GM12801 (cell line): ENCODE results near the gene NAGS.

Experiments
- TF ChIP-seq, protein P1 (sequence below): IDR thresholded peaks from one replicate; pipeline ENCODE4 v1.5.1; 2011; ENCODE audit warnings: control low read depth; ENCODE audit not compliant: insufficient read length; ENCODE audit errors: extremely low read depth

The NAGS gene

DNA sequence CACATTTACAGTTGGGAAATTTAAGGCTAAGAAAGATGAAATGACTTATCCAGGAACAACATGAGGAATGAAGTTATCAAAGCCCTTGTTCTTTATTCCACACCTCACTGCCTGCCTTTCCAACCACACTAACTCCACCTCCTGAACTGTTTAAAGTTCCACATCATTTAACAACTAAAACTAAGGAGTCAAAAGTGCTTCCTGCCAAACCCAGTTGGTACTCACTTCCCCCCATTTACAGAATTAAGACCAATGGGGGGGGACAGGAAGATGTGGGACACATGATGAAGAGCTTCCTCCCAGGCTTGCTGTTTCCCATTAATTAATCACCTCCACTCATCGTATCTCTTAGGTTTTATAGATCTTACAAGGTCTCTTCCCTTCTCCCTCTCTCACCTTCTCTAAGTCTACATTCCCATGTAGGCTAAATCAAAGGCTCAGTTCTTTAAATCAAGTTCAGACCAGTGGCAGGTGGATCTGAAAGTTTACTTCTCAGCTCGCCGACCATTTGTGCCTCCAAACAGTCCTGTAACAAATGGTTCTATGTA lies 29.5 kb downstream of the NAGS start:
- TF ChIP-seq, protein P1, sequence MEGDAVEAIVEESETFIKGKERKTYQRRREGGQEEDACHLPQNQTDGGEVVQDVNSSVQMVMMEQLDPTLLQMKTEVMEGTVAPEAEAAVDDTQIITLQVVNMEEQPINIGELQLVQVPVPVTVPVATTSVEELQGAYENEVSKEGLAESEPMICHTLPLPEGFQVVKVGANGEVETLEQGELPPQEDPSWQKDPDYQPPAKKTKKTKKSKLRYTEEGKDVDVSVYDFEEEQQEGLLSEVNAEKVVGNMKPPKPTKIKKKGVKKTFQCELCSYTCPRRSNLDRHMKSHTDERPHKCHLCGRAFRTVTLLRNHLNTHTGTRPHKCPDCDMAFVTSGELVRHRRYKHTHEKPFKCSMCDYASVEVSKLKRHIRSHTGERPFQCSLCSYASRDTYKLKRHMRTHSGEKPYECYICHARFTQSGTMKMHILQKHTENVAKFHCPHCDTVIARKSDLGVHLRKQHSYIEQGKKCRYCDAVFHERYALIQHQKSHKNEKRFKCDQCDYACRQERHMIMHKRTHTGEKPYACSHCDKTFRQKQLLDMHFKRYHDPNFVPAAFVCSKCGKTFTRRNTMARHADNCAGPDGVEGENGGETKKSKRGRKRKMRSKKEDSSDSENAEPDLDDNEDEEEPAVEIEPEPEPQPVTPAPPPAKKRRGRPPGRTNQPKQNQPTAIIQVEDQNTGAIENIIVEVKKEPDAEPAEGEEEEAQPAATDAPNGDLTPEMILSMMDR = no peak

DNA sequence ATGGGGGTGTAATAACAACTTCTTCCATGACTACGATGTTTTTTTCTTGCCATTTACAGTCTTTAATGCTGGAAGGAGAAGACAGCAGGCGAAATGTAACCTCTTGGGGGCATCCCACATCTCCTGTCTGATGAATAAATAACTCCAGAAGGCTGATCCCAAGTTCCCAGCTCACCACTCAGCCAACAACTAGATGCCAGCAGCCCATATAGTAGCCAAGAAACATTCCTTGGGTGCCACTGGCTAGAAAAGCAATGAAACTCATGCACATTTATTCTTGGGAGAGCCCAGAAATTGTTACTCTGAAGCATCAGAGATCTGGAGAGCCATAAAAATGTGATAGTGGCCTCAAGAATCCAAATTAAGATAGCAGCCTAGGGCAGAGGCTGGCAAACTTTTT lies 33.0 kb downstream of the NAGS start:
- TF ChIP-seq, protein P1 = no peak

DNA sequence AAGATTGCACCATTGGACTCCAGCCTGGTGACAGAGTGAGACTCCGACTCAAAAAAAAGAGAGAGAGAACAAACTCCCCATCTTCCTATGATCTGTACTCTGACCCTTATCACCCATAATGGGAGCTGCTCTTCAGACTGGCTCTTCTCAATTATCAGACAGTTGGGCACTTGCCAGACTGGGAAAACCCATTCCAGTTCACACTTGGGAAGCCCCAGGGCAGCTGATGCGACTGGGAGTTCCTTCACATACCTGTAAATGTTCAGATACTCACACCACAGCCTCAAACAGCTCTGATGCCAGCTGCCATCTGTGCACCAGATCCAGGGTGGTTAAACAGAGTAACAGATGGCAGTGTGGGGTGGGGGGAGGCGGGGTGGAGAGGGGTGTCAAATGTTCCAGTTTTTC lies 34.2 kb downstream of the NAGS start:
- TF ChIP-seq, protein P1 = no peak

DNA sequence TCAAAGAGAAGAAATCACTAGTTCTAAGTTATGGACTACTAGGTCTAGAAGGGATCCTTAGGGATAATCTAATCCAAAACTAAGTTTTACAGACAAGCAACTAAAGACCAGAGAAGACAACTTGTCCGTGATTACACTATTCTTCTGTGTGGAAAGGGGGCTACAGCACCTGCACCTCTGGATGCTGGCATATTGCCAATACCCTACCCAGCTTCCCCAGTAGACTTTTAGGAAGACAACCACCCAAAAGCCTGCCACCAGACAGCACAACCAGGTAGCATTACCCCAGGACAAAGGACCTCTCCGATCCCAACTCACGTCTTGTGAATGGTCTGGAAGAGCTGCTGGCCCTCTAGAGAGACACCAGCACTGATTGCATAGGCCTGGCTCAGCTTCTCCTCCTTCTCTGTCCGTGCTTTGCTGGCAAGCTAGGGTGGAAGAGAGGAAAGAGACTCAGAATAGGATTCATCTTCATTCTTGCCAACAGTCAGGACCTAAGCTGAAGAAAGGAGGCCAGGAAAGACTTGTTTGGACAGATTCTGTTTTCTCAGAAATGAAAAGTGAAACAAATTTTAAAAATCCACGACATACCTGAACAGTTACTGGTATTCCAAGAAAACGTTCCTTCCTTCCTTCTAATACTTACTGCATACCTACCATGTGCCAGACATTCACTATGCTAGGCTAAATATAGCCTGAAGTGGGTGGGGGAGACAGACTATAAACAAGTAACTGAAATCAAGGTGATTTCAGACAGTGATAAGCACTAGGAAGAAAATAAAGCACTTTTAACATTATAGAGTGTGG lies 35.6 kb downstream of the NAGS start:
- TF ChIP-seq, protein P1 = no peak

DNA sequence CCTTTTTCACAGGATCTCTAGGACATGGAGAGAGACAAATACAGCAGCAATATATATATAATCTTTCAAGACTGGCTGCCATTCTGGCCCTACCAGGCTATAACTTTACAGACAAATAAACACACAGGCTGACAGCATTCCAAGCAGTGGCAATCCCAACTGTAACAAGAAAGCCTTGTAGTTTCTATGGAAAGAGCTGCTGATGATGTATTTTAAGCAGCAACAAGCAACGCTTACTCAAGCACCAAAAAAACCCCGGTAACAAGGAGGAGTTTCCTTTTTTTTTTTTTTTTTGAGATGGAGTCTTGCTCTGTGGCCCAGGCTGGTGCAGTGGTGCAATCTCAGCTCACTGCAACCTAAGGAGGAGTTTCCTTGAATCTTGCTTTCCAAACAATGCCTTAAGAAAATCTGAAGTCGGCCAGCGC lies 38.9 kb downstream of the NAGS start:
- TF ChIP-seq, protein P1 = no peak

DNA sequence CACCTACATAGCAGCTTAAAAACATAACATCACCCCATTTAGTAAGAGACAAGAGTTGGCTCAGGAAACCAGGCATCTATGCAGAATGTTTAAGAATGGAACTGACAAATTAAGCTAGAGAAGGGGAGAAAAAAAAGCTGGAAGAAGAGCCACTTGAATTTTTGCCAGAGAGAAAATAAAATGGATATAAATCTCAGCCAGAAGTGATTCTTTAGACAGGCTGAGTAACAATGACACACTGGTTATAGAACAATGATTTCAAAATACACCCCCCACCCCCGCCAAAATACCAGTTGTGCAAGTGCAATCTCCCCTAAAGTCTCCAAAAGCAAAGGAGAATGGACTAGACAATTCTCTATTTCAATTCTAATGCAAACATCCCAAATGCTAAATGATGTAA lies 39.6 kb downstream of the NAGS start:
- TF ChIP-seq, protein P1 = no peak

DNA sequence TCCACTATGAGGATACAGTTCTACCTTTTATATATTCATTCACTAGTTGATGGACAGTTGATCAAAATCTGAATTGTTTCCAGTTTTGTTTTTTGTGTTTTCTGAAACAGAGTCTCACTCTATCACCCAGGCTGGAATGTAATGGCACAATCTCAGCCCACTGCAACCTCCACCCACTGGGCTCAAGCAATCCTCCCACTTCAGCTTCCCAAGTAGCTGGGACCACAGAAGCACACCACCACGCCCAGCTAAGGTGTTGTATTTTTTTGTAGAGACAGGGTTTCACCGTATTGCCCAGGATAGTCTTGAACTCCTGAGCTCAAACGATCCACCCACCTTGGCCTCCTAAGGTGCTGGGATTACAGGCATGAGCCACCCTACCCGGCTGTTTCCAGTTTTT lies 41.1 kb downstream of the NAGS start:
- TF ChIP-seq, protein P1 = no peak
